HCT116 (cell line): ENCODE data around the gene SESN1.

ENCODE experiments used
- CEBPB ChIP-seq: IDR thresholded peaks from 2 replicates; pipeline ENCODE4 v1.6.1; 2012; ENCODE audit warnings: low read depth
- POLR2A ChIP-seq: IDR thresholded peaks from 2 replicates; pipeline ENCODE4 v1.7.0; 2011; ENCODE audit warnings: borderline replicate concordance; ENCODE audit not compliant: insufficient read depth, insufficient read length; ENCODE audit errors: extremely low read depth
- RAD21 ChIP-seq: IDR thresholded peaks from 2 replicates; pipeline ENCODE4 v1.6.1; 2012; ENCODE audit warnings: low read depth, mild to moderate bottlenecking
- TF ChIP-seq, protein P1 (sequence below), 3 experiments: fragments of 200-600 bp in 1 of 3; sonication (generic) in 1 of 3; IDR thresholded peaks in 2 of 3; conservative IDR thresholded peaks in 1 of 3; 2 replicates each; pipeline ENCODE4 v1.5.1; 2012 to 2017; ENCODE audit warnings: low read depth in 2 of 3, low read length in 2 of 3, antibody characterized with exemption in 1 of 3, borderline replicate concordance in 1 of 3, control low read depth in 1 of 3, mild to moderate bottlenecking in 1 of 3, mixed read lengths in 1 of 3, mixed run types in 1 of 3, moderate library complexity in 1 of 3; ENCODE audit not compliant: insufficient read depth in 1 of 3
- TF ChIP-seq, protein P2 (sequence below): IDR thresholded peaks from 2 replicates; pipeline ENCODE4 v1.6.1; 2012; ENCODE audit warnings: low read depth
- TF ChIP-seq, protein P3 (sequence below): IDR thresholded peaks from 2 replicates; pipeline ENCODE4 v1.6.1; 2012

DNA sequence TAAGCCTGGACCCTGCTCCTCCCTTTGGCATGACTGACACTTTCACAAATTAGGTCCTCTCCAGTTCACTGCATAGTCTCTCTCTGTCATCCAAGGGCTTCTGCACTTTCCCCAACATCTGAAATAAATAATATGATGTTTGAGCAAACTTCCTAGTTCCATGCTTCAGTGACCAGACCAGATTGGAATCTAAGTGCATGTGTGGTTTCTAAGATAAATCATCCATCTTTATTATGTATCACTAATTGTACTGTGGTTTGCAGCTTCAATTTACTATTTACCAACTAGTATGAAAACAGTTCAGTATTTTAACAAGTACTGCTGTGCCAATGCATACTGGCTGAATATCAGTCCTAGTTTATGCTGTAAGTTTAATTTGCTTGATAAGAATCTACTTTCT, 18.7 kb downstream of the SESN1 start:
- TF ChIP-seq, protein P1, sequence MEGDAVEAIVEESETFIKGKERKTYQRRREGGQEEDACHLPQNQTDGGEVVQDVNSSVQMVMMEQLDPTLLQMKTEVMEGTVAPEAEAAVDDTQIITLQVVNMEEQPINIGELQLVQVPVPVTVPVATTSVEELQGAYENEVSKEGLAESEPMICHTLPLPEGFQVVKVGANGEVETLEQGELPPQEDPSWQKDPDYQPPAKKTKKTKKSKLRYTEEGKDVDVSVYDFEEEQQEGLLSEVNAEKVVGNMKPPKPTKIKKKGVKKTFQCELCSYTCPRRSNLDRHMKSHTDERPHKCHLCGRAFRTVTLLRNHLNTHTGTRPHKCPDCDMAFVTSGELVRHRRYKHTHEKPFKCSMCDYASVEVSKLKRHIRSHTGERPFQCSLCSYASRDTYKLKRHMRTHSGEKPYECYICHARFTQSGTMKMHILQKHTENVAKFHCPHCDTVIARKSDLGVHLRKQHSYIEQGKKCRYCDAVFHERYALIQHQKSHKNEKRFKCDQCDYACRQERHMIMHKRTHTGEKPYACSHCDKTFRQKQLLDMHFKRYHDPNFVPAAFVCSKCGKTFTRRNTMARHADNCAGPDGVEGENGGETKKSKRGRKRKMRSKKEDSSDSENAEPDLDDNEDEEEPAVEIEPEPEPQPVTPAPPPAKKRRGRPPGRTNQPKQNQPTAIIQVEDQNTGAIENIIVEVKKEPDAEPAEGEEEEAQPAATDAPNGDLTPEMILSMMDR (IDR thresholded peaks at IDR 0.05 in 2 of 3, conservative IDR thresholded peaks at IDR 0.05 in 1 of 3; ENCODE audit: borderline replicate concordance in 1 of 3, insufficient read depth in 1 of 3, low read depth in 2 of 3, low read length in 2 of 3), result no peak
- TF ChIP-seq, protein P2, sequence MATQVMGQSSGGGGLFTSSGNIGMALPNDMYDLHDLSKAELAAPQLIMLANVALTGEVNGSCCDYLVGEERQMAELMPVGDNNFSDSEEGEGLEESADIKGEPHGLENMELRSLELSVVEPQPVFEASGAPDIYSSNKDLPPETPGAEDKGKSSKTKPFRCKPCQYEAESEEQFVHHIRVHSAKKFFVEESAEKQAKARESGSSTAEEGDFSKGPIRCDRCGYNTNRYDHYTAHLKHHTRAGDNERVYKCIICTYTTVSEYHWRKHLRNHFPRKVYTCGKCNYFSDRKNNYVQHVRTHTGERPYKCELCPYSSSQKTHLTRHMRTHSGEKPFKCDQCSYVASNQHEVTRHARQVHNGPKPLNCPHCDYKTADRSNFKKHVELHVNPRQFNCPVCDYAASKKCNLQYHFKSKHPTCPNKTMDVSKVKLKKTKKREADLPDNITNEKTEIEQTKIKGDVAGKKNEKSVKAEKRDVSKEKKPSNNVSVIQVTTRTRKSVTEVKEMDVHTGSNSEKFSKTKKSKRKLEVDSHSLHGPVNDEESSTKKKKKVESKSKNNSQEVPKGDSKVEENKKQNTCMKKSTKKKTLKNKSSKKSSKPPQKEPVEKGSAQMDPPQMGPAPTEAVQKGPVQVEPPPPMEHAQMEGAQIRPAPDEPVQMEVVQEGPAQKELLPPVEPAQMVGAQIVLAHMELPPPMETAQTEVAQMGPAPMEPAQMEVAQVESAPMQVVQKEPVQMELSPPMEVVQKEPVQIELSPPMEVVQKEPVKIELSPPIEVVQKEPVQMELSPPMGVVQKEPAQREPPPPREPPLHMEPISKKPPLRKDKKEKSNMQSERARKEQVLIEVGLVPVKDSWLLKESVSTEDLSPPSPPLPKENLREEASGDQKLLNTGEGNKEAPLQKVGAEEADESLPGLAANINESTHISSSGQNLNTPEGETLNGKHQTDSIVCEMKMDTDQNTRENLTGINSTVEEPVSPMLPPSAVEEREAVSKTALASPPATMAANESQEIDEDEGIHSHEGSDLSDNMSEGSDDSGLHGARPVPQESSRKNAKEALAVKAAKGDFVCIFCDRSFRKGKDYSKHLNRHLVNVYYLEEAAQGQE, result no peak
- TF ChIP-seq CEBPB, result no peak
- TF ChIP-seq RAD21, result no peak
- TF ChIP-seq POLR2A, result no peak
- TF ChIP-seq, protein P3, sequence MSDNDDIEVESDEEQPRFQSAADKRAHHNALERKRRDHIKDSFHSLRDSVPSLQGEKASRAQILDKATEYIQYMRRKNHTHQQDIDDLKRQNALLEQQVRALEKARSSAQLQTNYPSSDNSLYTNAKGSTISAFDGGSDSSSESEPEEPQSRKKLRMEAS, result no peak
